ENCODE measurements around the gene DIP2C.

GRCh38 chr10:327889-328852 is 361.3 kb downstream of the DIP2C start:
- TF ChIP-seq CTCF (IDR thresholded peaks at IDR 0.05), result no peak
- no peak for TF ChIP-seq POLR2A (IDR thresholded peaks at IDR 0.05)
